GM12891 (cell line): ENCODE results near the gene WHRN.

Source experiments
- POLR2A ChIP-seq: IDR thresholded peaks from 2 replicates; pipeline ENCODE4 v1.6.1; 2011; ENCODE audit warnings: low read depth, low read length, control low read depth
- POLR2AphosphoS5 ChIP-seq: IDR thresholded peaks from 2 replicates; pipeline ENCODE4 v1.6.1; 2011; ENCODE audit warnings: low read depth, low read length, control low read depth
- SPI1 ChIP-seq: IDR thresholded peaks from 2 replicates; pipeline ENCODE4 v1.6.1; 2011; ENCODE audit warnings: low read depth, low read length, control low read depth
- TAF1 ChIP-seq: IDR thresholded peaks from 2 replicates; pipeline ENCODE4 v1.6.1; 2011; ENCODE audit warnings: low read depth, low read length, control low read depth

DNA sequence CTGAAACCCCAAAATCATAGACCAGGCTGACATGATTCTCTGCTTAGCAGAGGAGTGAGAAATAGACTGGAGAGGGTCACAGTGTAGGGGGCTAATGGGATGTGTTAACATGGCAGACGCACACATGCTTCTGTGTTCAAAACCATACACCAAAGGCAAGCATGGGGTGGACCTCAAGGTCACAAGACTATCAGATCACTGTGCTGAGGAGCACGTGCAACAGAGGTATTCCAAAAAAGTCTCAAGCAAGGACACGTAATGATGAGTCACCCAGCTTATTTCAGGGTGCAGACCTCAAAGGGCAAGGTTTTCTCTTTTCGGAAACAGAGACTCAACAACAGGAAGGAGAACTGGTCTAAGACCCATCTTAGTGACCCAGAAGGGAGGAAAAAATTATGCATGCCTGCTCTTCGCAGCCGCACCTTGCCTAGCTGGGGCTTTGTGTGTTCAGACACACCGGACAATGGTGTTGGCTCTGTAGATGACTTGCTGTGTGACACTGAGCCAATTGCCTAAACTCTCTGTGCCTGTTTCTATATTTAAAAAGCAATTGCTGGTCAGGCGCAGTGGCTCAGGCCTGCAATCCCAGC, 20.3 kb downstream of the WHRN start:
- TF ChIP-seq POLR2A (no peak), POLR2AphosphoS5 (no peak), TAF1 (no peak), SPI1 (0 out of 2 replicates have a peak, but pooled peaks have one; percentile 10)
